ENCODE measurements around the gene ZYG11A.

GRCh38 chr1:52899445-52899894 is 56.9 kb downstream of the ZYG11A start:
- TF ChIP-seq CTCF (IDR thresholded peaks at IDR 0.05) (no peak), ZFX (IDR thresholded peaks at IDR 0.05; ENCODE audit: borderline replicate concordance) (no peak)

All from 22Rv1 (cell line).